ENCODE data around the gene GAS5.
A peak's percentile ranks its signal among the peaks of the same experiment; 100 is the strongest.
"Not testable (repeated sequence)": the region's sequence is repeated elsewhere in the genome, so short reads cannot be mapped to it uniquely, and the experiment has no call there.

Gene GAS5

GRCh38 chr1:173868266-173869020 is 654 bp upstream of the GAS5 start, which contains the start of gene ZBTB37:
TSS of gene ZBTB37 (plus strand) at chr1:173868380. CDS start at chr1:173870226, 1,846 bp downstream.
- DNase-seq, result peak; percentile 84 to 91

GRCh38 chr1:173867141-173867752 is 542 bp downstream of the GAS5 start:
- DNase-seq, result no peak

GRCh38 chr1:173866413-173867115 is 1.2 kb downstream of the GAS5 start:
- DNase-seq, result no peak

GRCh38 chr1:173865468-173866164 is 2.2 kb downstream of the GAS5 start:
- no peak for DNase-seq

- no peak for DNase-seq
These were observed 3.5 kb downstream of the GAS5 start for GRCh38 chr1:173864179-173864867.

- no peak for DNase-seq
These were observed 4.3 kb downstream of the GAS5 start for GRCh38 chr1:173863224-173864161.

GRCh38 chr1:173862769-173863223 is 5.0 kb downstream of the GAS5 start:
- DNase-seq, result no peak

- not testable (repeated sequence) for DNase-seq
These were observed 5.5 kb downstream of the GAS5 start for GRCh38 chr1:173862146-173862768.

- DNase-seq, result no peak
These were observed 6.1 kb downstream of the GAS5 start for GRCh38 chr1:173861731-173862145.

GRCh38 chr1:173860065-173860464 is 7.7 kb downstream of the GAS5 start:
- no peak for DNase-seq

- DNase-seq, result not testable (repeated sequence)
These were observed 8.2 kb downstream of the GAS5 start for GRCh38 chr1:173859547-173859946.

GRCh38 chr1:173857363-173857917 is 10.3 kb downstream of the GAS5 start:
- no peak for DNase-seq

GRCh38 chr1:173856903-173857302 is 10.9 kb downstream of the GAS5 start:
- DNase-seq, result no peak

GRCh38 chr1:173856014-173856413 is 11.8 kb downstream of the GAS5 start:
- no peak for DNase-seq

GRCh38 chr1:173853074-173853473 is 14.7 kb downstream of the GAS5 start:
- DNase-seq, result no peak

GRCh38 chr1:173852105-173852504 is 15.7 kb downstream of the GAS5 start:
- DNase-seq, result no peak

GRCh38 chr1:173832748-173833147 is 35.0 kb downstream of the GAS5 start:
- DNase-seq, result no peak

- DNase-seq, result no peak
These were observed 40.2 kb downstream of the GAS5 start for GRCh38 chr1:173827611-173828010.

- peak; percentile 97 to 99 for DNase-seq
These were observed 43.3 kb downstream of the GAS5 start, which contains the start of the genes CENPL and DARS2 for GRCh38 chr1:173824315-173825081. TSS of gene CENPL (minus strand) at chr1:173824883. CDS start at chr1:173811299, 13,584 bp downstream. TSS of gene DARS2 (plus strand) at chr1:173824673. CDS start at chr1:173825230, 557 bp downstream.

Measured in NCI-H2081 (cell line).